Activated naive CD4-positive, alpha-beta T cell treated with anti-CD3 and anti-CD28 coated beads, Interleukin-2, amount 50 U/mL, for 16 hours (primary cell): ENCODE measurements around the gene PARP15.
"Not testable (repeated sequence)": the region's sequence is repeated elsewhere in the genome, so short reads cannot be mapped to it uniquely, and the experiment has no call there.

Experiments
- DNase-seq: peaks from one replicate; pipeline ENCODE4 v3.0.0-alpha.2; 2020

PARP15 gene

GRCh38 chr3:122620399-122620798, 42.9 kb downstream of the PARP15 start:
- no peak for DNase-seq

DNA sequence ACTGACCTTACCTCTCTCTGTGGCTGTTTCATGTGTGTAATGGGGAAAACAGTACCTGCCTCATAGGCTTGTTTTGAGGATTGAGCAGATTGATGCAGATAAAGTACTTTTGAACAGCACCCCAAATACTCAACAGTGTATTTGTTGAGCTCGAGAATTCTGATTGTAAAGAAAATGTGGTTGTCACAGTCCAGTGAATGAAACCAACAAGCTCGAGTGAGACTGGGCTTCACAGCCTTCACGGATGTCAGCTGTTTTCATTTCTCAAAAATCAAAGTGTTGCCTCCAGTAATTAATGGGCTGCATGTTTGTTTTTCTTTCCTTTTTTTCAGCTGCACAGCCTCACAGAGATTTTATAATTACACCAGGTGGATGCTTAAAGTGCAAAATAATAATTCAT, 43.7 kb downstream of the PARP15 start:
- no peak for DNase-seq

DNA sequence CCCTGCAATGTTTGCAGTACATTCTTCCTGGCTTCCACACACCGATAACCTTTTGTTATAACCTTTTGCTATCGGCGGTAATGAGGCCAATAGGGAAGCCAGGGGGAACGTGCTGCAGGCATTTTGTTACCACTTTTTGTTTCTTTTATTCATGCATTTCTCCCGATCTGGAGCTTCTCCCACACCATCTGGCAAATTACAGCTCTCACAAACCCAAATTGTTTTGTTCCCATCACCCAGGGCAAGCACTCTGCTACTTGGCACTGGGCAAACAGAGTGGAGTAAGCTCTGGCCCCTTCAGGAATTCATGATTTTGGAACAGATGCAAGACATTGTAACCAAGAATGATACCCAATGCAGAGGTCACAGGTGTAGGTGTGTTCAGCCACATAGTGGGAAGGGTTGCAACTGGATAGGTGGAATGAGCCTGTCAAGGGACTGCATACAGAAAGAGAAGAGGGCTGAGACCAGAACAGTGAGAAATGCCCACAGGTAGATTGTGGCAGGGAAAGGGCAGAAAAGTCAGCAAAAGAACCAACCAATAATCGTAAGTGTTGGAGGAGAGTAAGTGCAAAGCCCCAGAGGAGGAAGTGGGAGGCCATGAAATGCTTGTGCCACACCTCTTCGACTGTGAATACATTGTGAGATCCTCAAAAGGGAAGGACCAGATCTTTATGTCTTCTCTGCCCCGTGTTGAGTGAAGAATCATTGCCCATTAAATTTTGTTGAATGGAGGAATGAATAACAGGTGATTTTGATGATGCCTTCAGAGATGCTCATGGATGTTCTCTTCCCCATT, 45.8 kb downstream of the PARP15 start:
- DNase-seq, result no peak

GRCh38 chr3:122626515-122627180, 49.2 kb downstream of the PARP15 start:
- DNase-seq, result no peak

GRCh38 chr3:122627301-122627700, 49.9 kb downstream of the PARP15 start:
- no peak for DNase-seq

- DNase-seq, result no peak
Measured at GRCh38 chr3:122628567-122628966, 51.1 kb downstream of the PARP15 start.

GRCh38 chr3:122629763-122630162, 52.3 kb downstream of the PARP15 start:
- DNase-seq, result no peak

- DNase-seq, result no peak
Measured at GRCh38 chr3:122635789-122636188, 58.3 kb downstream of the PARP15 start.

DNA sequence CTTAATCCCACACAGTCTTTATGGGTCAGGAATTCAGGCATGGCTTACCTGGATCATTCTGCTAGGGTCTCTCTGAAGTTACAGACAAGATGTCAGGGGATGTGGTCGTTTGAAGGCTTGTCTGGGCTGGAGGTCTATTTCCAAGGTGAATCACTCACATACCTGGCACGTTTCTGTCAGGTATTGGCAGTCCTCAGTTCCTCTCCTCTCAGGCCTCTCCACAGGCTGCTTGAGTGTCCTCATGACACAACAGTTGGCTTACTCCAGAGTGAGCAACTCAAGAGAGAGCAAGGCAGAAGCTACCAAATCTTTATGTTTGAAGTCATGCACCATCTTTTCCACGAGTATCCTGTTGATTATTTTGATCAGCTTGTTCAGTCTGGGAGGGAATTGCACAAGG, 59.2 kb downstream of the PARP15 start:
- DNase-seq, result no peak

DNA sequence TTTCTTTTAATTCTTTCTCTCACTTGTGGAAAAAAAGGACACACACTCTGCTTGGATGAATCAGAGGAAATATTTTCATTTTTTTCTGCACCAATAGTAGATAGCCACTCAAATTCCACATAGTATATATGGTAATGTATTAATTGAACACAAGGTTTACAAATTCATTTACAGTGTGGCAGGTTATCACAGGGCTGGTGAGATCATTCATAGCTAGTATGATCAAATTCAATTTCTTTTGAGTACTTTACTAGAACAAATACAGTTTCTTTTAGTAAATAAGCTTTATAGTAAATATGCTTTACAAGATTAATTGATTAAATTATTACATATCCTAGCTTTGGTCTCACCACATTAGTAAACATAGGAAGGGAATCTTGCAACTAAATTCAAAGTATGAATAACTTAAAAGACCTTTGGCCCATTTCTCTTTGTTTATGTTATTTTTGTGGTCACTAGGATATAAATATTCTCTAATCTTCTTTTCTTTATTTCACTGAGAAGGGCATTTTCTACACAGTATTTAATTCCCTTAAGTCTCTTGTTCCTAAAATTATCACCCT, 63.1 kb downstream of the PARP15 start:
- no peak for DNase-seq

GRCh38 chr3:122642935-122643334, 65.5 kb downstream of the PARP15 start:
- no peak for DNase-seq

- no peak for DNase-seq
Measured at GRCh38 chr3:122646146-122646988, 68.9 kb downstream of the PARP15 start.

GRCh38 chr3:122651233-122651907, 73.9 kb downstream of the PARP15 start:
- not testable (repeated sequence) for DNase-seq

DNA sequence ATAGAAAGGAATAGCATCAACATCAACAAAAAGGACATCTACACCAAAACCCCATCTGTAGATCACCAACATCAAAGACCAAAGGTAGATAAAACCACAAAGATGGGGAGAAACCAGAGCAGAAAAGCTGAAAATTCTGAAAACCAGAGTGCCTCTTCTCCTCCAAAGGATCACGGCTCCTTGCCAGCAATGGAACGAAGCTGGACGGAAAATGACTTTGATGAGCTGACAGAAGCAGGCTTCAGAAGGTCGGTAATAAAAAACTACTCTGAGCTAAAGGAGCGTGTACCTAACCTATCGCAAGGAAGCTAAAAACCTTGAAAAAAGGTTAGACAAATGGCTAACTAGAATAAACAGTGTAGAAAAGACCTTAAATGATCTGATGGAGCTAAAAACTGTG, 74.5 kb downstream of the PARP15 start:
- DNase-seq, result not testable (repeated sequence)

GRCh38 chr3:122658336-122658735, 80.9 kb downstream of the PARP15 start:
- not testable (repeated sequence) for DNase-seq

DNA sequence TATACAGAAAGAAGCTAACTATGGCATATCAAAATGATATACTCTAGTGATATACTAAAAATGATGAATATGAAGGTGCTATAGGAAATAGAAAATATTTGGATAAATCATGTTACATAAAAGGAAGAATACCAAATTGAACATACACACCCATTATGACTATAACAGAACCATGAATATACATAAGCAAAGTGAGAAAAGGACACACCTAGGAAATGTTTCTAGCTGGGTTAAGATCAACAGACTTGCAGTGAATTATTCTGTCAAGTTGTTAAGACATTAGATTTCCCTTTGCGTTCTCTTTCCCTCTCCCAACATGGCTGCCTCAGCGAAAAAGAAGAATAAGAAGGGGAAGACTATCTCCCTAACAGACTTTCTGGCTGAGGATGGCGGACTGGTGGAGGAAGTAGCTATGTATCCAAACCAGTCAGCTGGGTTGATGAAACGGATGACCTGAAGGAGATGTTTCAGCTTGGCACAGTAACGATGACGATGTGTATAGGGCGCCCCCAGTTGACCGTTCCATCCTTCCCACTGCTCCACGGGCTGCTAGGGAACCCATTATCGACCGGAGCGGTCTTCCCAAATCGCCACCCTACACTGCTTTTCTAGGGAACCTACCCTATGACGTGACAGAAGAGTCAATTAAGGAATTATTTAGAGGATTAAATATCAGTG, 83.0 kb downstream of the PARP15 start:
- DNase-seq, result no peak

- no peak for DNase-seq
Measured at GRCh38 chr3:122661633-122662032, 84.2 kb downstream of the PARP15 start.

DNA sequence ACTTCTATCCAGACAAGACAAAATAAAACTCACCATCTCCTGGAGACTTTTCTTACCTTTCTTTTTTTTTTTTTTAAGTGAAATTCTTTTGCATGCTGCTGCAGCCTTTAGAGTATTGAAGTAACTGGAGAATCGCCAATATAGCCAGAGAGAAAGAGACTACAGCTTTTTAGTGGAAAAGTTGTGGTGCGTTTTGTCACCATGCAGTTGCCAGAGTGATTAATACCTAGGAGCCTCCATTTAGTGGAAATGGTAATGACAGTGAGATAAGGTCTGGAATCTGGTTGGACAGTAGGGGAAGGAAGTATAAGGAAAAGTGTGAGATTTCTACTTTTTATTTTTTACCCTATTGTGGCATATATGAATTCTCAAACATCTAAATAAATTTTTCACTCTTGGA, 85.1 kb downstream of the PARP15 start:
- no peak for DNase-seq

- DNase-seq, result no peak
Measured at GRCh38 chr3:122665226-122665786, 87.9 kb downstream of the PARP15 start.

DNA sequence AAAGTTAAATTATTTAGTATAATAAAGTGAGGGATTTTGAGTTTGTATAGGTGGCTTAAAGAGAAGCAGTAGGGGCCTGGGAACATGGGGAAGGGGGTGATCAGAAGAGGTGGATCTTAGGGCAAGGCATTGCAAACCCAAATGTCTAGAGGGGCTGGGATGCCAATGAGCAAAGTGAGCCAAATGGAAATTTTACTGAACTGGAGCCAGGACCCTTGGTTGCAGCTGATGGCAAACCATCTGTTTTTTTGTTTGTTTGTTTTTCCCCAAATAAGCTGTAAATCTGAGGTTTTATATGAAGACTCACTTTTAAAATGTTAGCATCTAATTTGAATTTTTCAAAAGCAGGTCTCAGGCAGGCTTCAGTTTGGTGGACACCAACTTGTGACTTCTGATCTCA, 88.4 kb downstream of the PARP15 start:
- DNase-seq, result no peak

DNA sequence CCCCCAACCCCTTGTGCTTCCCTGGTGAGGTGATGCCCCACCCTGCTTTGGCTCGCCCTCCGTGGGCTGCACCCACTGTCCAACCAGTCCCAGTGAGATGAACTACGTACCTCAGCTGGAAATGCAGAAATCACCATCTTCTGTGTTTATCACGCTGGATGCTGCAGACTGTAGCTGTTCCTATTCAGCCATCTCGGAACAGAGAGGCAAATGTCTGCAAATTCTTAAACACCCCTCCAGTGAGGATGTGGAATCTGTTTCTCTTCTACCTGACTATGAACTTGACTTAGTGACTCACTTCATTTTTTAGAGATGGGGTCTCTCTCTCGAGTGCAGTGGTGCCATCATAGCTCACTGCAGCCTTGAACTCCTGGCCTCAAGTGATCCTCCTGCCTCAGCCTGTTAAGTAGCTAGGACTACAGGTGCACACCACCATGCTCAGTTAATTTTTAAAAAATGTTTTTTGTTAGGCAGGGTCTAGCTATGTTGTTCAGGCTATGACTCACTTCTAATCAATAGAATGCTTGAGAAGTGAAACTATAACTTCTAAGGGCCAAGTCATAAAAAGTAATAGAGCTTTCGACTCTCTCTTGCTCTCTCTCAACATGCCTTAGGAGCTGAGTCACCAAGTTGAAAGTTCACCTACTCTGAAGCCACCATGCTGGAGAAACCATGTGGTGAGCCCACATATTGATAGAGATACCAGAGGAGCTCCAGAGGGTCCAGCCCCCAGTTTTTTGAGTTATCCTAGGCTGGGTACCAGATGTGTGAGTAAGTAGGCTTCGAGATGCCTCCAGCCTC, 91.7 kb downstream of the PARP15 start:
- peak; percentile 52 for DNase-seq
